HG02870 (cell line): Measurements from ENCODE around the gene TYSND1.
"Not testable (repeated sequence)": the region's sequence is repeated elsewhere in the genome, so short reads cannot be mapped to it uniquely, and the experiment has no call there.

ENCODE experiments used
- ATAC-seq: cut with Tn5 transposase; IDR thresholded peaks from one replicate; pipeline ENCODE4 v1.9.1; 2021; ENCODE audit warnings: mild to moderate bottlenecking, moderate library complexity; ENCODE audit not compliant: unreplicated experiment

The TYSND1 gene

GRCh38 chr10:70135684-70136083 is 10.8 kb downstream of the TYSND1 start:
- ATAC-seq = no peak

- no peak for ATAC-seq
Observed at GRCh38 chr10:70135046-70135445, 11.5 kb downstream of the TYSND1 start.

DNA sequence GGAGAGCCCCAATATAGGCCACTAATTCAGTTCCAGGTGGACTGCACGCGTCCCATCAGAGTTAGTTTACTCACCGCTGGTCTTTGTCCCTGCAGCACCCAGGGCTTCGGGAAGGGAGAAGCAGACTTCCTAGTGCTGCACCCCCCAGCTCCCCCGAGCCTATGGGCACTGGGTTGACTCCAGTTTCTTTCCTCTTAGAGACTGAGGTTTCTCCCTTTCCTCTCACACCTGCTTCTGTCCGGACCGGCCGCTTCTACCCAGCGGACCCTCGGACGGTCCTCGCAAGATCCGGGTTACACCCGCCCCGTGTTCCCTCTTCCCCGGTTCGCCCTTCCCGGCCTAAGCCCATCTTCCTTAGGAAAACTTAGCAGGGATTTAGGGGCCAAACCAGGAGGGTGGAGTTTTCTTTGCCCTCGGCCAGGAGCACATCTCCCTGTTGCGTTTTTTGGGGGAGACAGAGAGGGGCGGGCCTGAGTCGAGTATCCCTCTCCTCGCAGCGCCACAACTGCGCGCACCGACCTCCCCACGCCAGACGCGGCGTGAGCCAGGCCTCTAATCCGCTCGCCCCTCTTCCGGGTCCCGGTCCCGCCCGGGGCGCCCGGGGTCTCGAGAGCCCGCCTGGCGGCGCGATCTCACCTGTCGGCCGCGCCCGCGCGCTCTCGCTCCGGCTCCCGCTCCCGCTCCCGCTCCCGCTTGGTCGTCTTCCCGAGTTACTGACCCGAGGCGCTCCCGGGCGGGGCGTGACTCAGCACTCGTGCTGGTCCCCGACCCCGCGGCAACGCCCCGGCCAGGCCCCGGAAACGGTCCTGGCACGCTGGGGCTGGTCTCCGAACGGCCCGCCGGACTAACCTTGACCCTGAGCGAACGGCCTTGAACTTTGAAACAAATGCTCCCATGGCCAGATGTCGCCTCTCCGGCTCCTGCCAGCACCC is 14.1 kb downstream of the TYSND1 start, which contains the start of gene AIFM2:
TSS of gene AIFM2 (minus strand) at position 728 of the 932 bp plus-strand sequence. CDS start 8,741 bp downstream, outside the sequence.
- ATAC-seq = peak; percentile 66

DNA sequence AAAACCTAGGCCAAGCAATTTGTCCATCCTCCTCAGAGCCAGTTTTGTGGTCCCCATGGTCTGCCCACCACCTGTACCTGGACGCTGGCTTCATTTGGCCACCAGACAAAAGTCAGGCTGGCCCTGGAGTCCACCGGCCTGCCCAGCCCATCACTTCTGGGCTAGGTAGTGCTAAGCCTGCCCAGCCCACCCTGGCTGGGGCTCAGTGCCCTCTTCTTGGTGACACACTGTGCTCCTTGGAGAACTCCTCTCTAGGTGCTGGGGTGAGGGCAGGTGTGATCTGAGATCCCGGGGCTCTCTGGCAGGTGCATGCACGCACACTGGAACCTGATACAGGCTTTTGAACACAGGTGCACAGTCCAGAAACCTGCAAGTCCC is 15.0 kb downstream of the TYSND1 start:
- ATAC-seq = no peak

- no peak for ATAC-seq
Observed at GRCh38 chr10:70130878-70131559, 15.5 kb downstream of the TYSND1 start.

- no peak for ATAC-seq
Observed at GRCh38 chr10:70126700-70127395, 19.7 kb downstream of the TYSND1 start.

GRCh38 chr10:70125918-70126552 is 20.5 kb downstream of the TYSND1 start:
- ATAC-seq = no peak

GRCh38 chr10:70124918-70125317 is 21.6 kb downstream of the TYSND1 start:
- no peak for ATAC-seq

DNA sequence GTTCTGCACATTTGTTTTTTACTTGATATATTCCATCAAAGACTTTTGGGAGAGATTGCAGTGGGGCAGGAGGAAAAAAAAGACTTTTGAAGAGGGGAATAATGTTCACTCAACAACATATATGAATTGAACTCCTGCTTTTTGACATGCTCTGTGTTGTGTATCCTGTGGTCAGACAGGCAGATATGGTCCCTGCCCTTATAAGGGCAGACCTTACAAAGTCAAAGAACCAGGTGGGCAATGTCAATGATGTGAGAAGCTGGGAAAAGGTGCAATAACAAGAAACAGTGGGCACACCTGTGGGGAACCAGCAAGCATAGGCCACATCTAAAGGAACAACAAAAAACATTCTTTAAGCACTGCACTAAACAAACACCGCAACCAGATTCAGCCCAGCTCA is 22.1 kb downstream of the TYSND1 start:
- no peak for ATAC-seq

GRCh38 chr10:70123817-70124216 is 22.7 kb downstream of the TYSND1 start:
- no peak for ATAC-seq

GRCh38 chr10:70123166-70123565 is 23.3 kb downstream of the TYSND1 start:
- not testable (repeated sequence) for ATAC-seq

- no peak for ATAC-seq
Observed at GRCh38 chr10:70122742-70123141, 23.8 kb downstream of the TYSND1 start.

DNA sequence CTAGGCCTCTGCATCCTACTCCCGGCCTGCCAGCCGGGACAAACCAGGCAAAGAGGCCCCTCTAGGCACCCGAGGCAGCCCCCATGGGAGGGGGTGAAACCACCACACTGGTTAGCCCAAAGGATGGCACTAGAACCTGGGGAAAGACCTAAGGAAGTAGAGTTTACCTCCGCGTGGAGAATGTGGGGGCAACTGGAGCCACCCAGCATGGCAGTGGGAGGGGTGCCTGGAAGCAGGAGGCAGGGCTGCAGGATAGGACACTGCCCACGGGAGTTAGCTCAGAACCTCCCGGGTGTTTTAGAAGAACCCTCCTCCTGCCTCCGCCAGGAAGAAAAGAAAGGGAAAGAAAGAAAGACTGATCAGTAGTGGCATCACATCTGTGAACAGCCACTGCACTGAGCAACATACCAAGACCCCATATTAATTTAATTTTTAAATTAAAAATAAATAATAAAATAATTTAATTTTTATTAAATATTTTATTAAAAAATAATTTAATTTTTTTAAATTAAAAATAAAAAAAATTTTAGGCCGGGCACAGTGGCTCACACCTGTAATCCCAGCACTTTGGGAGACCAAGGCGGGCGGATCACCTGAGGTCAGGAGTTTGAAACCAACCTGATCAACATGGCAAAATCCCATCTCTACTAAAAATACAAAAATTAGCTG is 25.1 kb downstream of the TYSND1 start:
- ATAC-seq = no peak

GRCh38 chr10:70120417-70120816 is 26.1 kb downstream of the TYSND1 start:
- no peak for ATAC-seq

- ATAC-seq = no peak
Observed at GRCh38 chr10:70119623-70120022, 26.9 kb downstream of the TYSND1 start.

GRCh38 chr10:70119197-70119596 is 27.3 kb downstream of the TYSND1 start:
- no peak for ATAC-seq

GRCh38 chr10:70118196-70118595 is 28.3 kb downstream of the TYSND1 start:
- ATAC-seq = no peak

DNA sequence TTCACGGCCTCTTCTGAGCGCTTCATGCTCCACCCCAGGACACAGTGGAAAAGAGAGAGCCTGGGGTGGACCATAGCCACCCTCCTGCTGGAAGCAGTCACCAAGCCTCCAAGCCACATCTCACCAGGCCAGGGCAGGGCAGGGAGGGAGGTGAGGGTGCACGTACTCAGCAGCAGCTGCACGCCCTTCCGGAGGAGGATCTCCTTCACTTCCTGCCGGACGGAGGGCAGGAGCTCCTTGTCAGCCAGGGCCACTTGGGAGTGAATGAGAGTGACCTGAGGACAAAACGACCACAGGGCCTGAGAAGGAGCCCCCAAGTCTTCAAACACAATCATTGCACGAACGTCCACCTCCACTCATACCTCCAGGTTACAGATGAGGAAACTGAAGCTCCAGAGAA is 28.9 kb downstream of the TYSND1 start:
- no peak for ATAC-seq

DNA sequence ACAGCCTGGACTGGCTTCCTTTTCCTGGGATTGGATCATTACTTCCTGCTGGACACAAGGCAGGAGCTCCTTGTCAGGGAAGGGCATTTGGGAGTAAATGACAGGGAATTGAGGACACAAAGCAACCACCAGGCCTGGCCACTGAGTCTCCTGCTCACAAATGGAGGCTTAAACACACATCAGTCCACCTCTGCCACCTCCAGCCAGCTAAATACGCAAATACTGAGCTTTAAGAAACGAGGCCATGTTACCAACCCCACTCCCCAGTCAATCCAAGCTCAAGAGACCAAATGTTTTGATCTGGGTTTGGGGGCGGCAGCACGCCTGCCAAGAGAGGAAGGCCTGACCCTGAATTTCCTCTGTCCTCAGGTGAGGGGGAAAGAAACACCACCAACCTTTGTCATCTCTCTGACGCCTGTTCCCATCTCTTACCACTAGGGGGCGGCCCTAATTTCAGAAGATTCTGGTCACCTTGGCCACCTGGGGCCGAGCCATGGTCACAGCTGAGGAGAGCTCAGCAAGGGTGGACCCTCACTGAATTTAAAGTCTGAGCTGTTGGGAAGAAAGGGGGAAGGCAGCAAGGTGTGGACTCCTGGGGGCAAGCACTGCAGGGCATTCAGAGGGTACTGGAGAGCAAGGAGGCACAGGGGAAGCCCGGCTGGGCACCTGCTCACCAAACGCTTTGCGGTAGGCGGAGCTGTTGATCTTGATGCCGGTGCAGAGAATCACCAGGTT is 30.4 kb downstream of the TYSND1 start:
- no peak for ATAC-seq

GRCh38 chr10:70114902-70115301 is 31.6 kb downstream of the TYSND1 start:
- no peak for ATAC-seq
